H9 (cell line): ENCODE measurements around the gene SIPA1L3. TPM values are rescaled to one million over a fixed set of nuclear protein-coding genes. Genes with fewer than 3 reads are reported as not detected.
A peak's percentile ranks its signal among the peaks of the same experiment; 100 is the strongest.

Source experiments
- DNase-seq: peaks from one replicate; pipeline ENCODE4 v3.0.0-alpha.2; 2017
- H2AFZ ChIP-seq: one replicate; pipeline ENCODE4 v1.6.1; 2013; ENCODE audit warnings: mild to moderate bottlenecking, low read length, control low read depth, moderate library complexity
- H2AK5ac ChIP-seq: 2 replicates; pipeline ENCODE4 v1.6.1; 2013; ENCODE audit warnings: low read length, control low read depth, mixed read lengths; ENCODE audit not compliant: insufficient read length
- H2BK120ac ChIP-seq: one replicate; pipeline ENCODE4 v1.6.1; 2013; ENCODE audit warnings: low read depth, mild to moderate bottlenecking, low read length, control low read depth, inconsistent platforms; ENCODE audit not compliant: poor library complexity, severe bottlenecking
- H2BK12ac ChIP-seq: 2 replicates; pipeline ENCODE4 v1.6.1; 2013; ENCODE audit warnings: low read length, control low read depth, mixed read lengths, low read depth; ENCODE audit not compliant: insufficient read length
- H2BK15ac ChIP-seq: 2 replicates; pipeline ENCODE4 v1.6.1; 2013; ENCODE audit warnings: low read depth, low read length, control low read depth
- H2BK20ac ChIP-seq: one replicate; pipeline ENCODE4 v1.6.1; 2013; ENCODE audit warnings: low read depth, mild to moderate bottlenecking, low read length, control low read depth, inconsistent platforms; ENCODE audit not compliant: poor library complexity, severe bottlenecking
- H2BK5ac ChIP-seq: 2 replicates; pipeline ENCODE4 v1.6.1; 2013; ENCODE audit warnings: low read length, control low read depth, mixed read lengths; ENCODE audit not compliant: insufficient read length
- H3K14ac ChIP-seq: 2 replicates; pipeline ENCODE4 v1.6.1; 2013; ENCODE audit warnings: low read length, control low read depth; ENCODE audit not compliant: insufficient read depth
- H3K18ac ChIP-seq: 2 replicates; pipeline ENCODE4 v1.6.1; 2013; ENCODE audit warnings: low read depth, mild to moderate bottlenecking, mixed read lengths, low read length, control low read depth; ENCODE audit not compliant: insufficient read length
- H3K23ac ChIP-seq: 2 replicates; pipeline ENCODE4 v1.6.1; 2013; ENCODE audit warnings: low read length, control low read depth, mixed read lengths, low read depth; ENCODE audit not compliant: insufficient read length
- H3K23me2 ChIP-seq: 2 replicates; pipeline ENCODE4 v1.6.1; 2013; ENCODE audit warnings: low read depth, mild to moderate bottlenecking, mixed read lengths, low read length, control low read depth; ENCODE audit not compliant: insufficient read length, poor library complexity, severe bottlenecking
- H3K27ac ChIP-seq: 2 replicates; pipeline ENCODE4 v1.5.1; 2013; ENCODE audit warnings: low read length, control low read depth, mixed read lengths, low read depth; ENCODE audit not compliant: insufficient read length
- H3K27me3 ChIP-seq: 2 replicates; pipeline ENCODE4 v1.6.1; 2013; ENCODE audit warnings: low read length, control low read depth, inconsistent platforms; ENCODE audit not compliant: insufficient read depth
- H3K4ac ChIP-seq: 2 replicates; pipeline ENCODE4 v1.6.1; 2013; ENCODE audit warnings: low read depth, mild to moderate bottlenecking, control low read depth, inconsistent platforms, low read length, moderate library complexity
- H3K4me1 ChIP-seq: 2 replicates; pipeline ENCODE4 v1.6.1; 2013; ENCODE audit warnings: low read length, control low read depth, inconsistent platforms; ENCODE audit not compliant: insufficient read depth
- H3K4me2 ChIP-seq: 2 replicates; pipeline ENCODE4 v1.6.1; 2013; ENCODE audit warnings: low read length, control low read depth, mixed read lengths; ENCODE audit not compliant: insufficient read length, insufficient read depth
- H3K56ac ChIP-seq: 2 replicates; pipeline ENCODE4 v1.6.1; 2013; ENCODE audit warnings: low read depth, mild to moderate bottlenecking, mixed read lengths, low read length, control low read depth; ENCODE audit not compliant: insufficient read length
- H3K79me1 ChIP-seq: 2 replicates; pipeline ENCODE4 v1.6.1; 2013; ENCODE audit warnings: low read depth, mild to moderate bottlenecking, moderate library complexity, low read length, control low read depth, inconsistent platforms; ENCODE audit not compliant: insufficient read depth, poor library complexity, severe bottlenecking
- H3K79me2 ChIP-seq: 2 replicates; pipeline ENCODE4 v1.6.1; 2013; ENCODE audit warnings: low read length, control low read depth, inconsistent platforms; ENCODE audit not compliant: insufficient read depth
- H3K9ac ChIP-seq: 2 replicates; pipeline ENCODE4 v1.6.1; 2013; ENCODE audit warnings: low read length, control low read depth, mixed read lengths; ENCODE audit not compliant: insufficient read length; ENCODE audit errors: extremely low read depth
- H3K9me3 ChIP-seq: one replicate; pipeline ENCODE4 v1.6.1; 2013; ENCODE audit warnings: low read depth, low read length, inconsistent platforms; ENCODE audit not compliant: control insufficient read depth
- H3T11ph ChIP-seq: one replicate; pipeline ENCODE4 v1.6.1; 2013; ENCODE audit warnings: mild to moderate bottlenecking, low read length, control low read depth, inconsistent platforms
- H4K20me1 ChIP-seq: one replicate; pipeline ENCODE4 v1.6.1; 2013; ENCODE audit not compliant: control insufficient read depth, insufficient read length, insufficient read depth
- H4K5ac ChIP-seq: 2 replicates; pipeline ENCODE4 v1.6.1; 2013; ENCODE audit warnings: low read depth, mild to moderate bottlenecking, mixed read lengths, low read length, control low read depth; ENCODE audit not compliant: insufficient read length
- H4K8ac ChIP-seq: replicated peaks from 2 replicates; pipeline ENCODE4 v1.6.1; 2013; ENCODE audit warnings: low read length, control low read depth, mixed read lengths, low read depth; ENCODE audit not compliant: insufficient read length
- H4K91ac ChIP-seq: 2 replicates; pipeline ENCODE4 v1.6.1; 2013; ENCODE audit warnings: low read depth, mild to moderate bottlenecking, moderate library complexity, mixed read lengths, low read length, control low read depth; ENCODE audit not compliant: insufficient read length
- H3K27ac Mint-ChIP-seq, 3 experiments: 2 replicates in 2 of 3; 3 replicates in 1 of 3; pipeline ENCODE4 v1.8.0; 2020 to 2021; ENCODE audit warnings: mixed read lengths in 3 of 3, mild to moderate bottlenecking in 1 of 3, moderate library complexity in 1 of 3
- H3K27me3 Mint-ChIP-seq: 2 replicates; pipeline ENCODE4 v1.8.0; 2021; ENCODE audit warnings: low read depth, mild to moderate bottlenecking, moderate library complexity, mixed read lengths
- H3K36me3 Mint-ChIP-seq, 3 experiments: 2 replicates in 2 of 3; 3 replicates in 1 of 3; pipeline ENCODE4 v1.8.0; 2020 to 2021; ENCODE audit warnings: low read depth in 3 of 3, mixed read lengths in 3 of 3; ENCODE audit not compliant: insufficient read depth in 1 of 3
- H3K4me1 Mint-ChIP-seq, 2 experiments: 2 replicates each; pipeline ENCODE4 v1.8.0; 2020; ENCODE audit warnings: mixed read lengths in 2 of 2
- H3K4me3 Mint-ChIP-seq, 2 experiments: 2 replicates in 1 of 2; 3 replicates in 1 of 2; pipeline ENCODE4 v1.8.0; 2020 to 2021; ENCODE audit warnings: mild to moderate bottlenecking in 2 of 2, mixed read lengths in 2 of 2, moderate library complexity in 1 of 2
- H3K9me3 Mint-ChIP-seq, 2 experiments: 2 replicates in 1 of 2; 3 replicates in 1 of 2; pipeline ENCODE4 v1.8.0; 2020; ENCODE audit warnings: mild to moderate bottlenecking in 2 of 2, mixed read lengths in 2 of 2, moderate library complexity in 1 of 2
- CTCF ChIP-seq: fragments of 200-600 bp; sonication (generic); conservative IDR thresholded peaks from 3 replicates; pipeline ENCODE4 v1.8.0; 2021; ENCODE audit warnings: antibody characterized with exemption, mild to moderate bottlenecking
- WGBS: extraction: QIAGEN DNeasy Blood & Tissue Kit; methylation state at CpG from one replicate; pipeline ENCODE4 v1.1.7; 2013; ENCODE audit warnings: missing lambda C conversion rate, low lambda C conversion rate, mixed read lengths; ENCODE audit not compliant: insufficient read length; ENCODE audit errors: extremely low coverage; 5-methylcytosine and 5-hydroxymethylcytosine counted together
- total RNA-seq: library from RNA; stranded (reverse); gene quantifications from 2 replicates; pipeline ENCODE4 v1.2.1, GENCODE V29; 2021

Gene SIPA1L3
- total RNA-seq, 1 experiment from 2014 or later, result 40.1 TPM

DNA sequence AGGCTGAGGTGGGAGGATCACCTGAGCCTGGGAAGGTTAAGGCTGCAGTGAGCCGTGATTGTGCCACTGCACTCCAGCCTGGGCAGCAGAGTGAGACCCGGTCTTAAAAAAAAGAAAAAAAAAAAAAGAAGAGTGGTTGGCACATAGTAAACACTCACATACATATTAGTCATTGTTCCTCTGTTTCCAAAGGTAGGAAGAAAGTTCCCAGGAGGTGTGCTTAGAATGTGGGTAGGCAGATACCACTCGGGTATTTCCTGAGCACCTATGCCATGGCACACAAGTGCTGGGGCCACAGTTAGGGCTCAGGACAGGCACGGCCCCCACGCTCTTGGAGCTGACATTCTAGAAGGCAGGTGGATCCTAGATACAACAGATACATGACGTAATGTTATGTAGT, 41.4 kb downstream of the SIPA1L3 start:
- Histone ChIP-seq H2BK5ac (no peak overlapping the region), H3K27ac (no peak overlapping the region), H2BK120ac (no peak overlapping the region), H3K79me2 (peaks cover 2% of the 10 kb centered on the region; the same call in 1 of the 2 replicates), H3K56ac (no peak overlapping the region), H3K4me2 (no peak overlapping the region), H3K23ac (no peak overlapping the region), H3K27me3 (no peaks in the 10 kb centered on the region), H2BK20ac (no peak overlapping the region), H3K9me3 (no peaks in the 10 kb centered on the region), H4K91ac (no peak overlapping the region), H3K23me2 (no peaks in the 10 kb centered on the region), H3K79me1 (no peaks in the 10 kb centered on the region), H3K4me1 (peaks cover under 1% of the 10 kb centered on the region; the same call in 1 of the 2 replicates), H4K20me1 (no peaks in the 10 kb centered on the region), H4K8ac (no peak overlapping the region), H2BK12ac (no peak overlapping the region), H3K14ac (no peak overlapping the region), H3K9ac (no peak overlapping the region), H3K18ac (no peak overlapping the region), H2AFZ (no peak overlapping the region), H4K5ac (no peak overlapping the region), H2AK5ac (no peak overlapping the region), H3T11ph (no peak overlapping the region), H2BK15ac (no peak overlapping the region), H3K4ac (no peak overlapping the region)
- no CpG with 5 or more reads among the region's 6 CpGs for WGBS
- peak overlapping the region in 1 of 3 experiments; percentile 53; a peak in 1 of 7 replicates for H3K27ac Mint-ChIP-seq
- no peaks in the 10 kb centered on the region for H3K9me3 Mint-ChIP-seq
- TF ChIP-seq CTCF, result no peak
- DNase-seq, result no peak
- H3K4me3 Mint-ChIP-seq, result no peak overlapping the region
- no peaks in the 10 kb centered on the region for H3K27me3 Mint-ChIP-seq
- no peaks in the 10 kb centered on the region; a peak in 1 of 7 replicates for H3K36me3 Mint-ChIP-seq
- peaks cover 25% of the 10 kb centered on the region in 2 experiments for H3K4me1 Mint-ChIP-seq
